Esophagus (tissue), 2 donors: ENCODE data around the gene TIMM17A. TPM values are rescaled to one million over a fixed set of nuclear protein-coding genes. Genes with fewer than 3 reads are reported as not detected.

Experiments used
- H3K27ac ChIP-seq, 2 donors: one replicate each; pipeline ENCODE4 v1.5.1; 2013; ENCODE audit warnings: low read depth in 2 of 2, mild to moderate bottlenecking in 2 of 2, inconsistent platforms in 1 of 2, low read length in 1 of 2, moderate library complexity in 1 of 2
- H3K27me3 ChIP-seq, 2 donors: one replicate each; pipeline ENCODE4 v1.6.1; 2013; ENCODE audit warnings: low read length in 2 of 2, control low read depth in 1 of 2, mild to moderate bottlenecking in 1 of 2; ENCODE audit not compliant: insufficient read depth in 2 of 2, control insufficient read depth in 1 of 2
- H3K36me3 ChIP-seq, 2 donors: one replicate each; pipeline ENCODE4 v1.6.1; 2013; ENCODE audit warnings: low read length in 1 of 2; ENCODE audit not compliant: control insufficient read depth in 2 of 2, insufficient read depth in 2 of 2
- H3K4me1 ChIP-seq, 2 donors: one replicate each; pipeline ENCODE4 v1.6.1; 2013; ENCODE audit warnings: low read length in 1 of 2; ENCODE audit not compliant: control insufficient read depth in 2 of 2, insufficient read depth in 2 of 2
- H3K4me3 ChIP-seq, 2 donors: one replicate each; pipeline ENCODE4 v1.5.1; 2013; ENCODE audit warnings: low read length in 2 of 2, mild to moderate bottlenecking in 2 of 2, low read depth in 1 of 2, moderate library complexity in 1 of 2
- H3K9me3 ChIP-seq, 2 donors: one replicate each; pipeline ENCODE4 v1.6.1; 2013; ENCODE audit warnings: mild to moderate bottlenecking in 2 of 2, low read depth in 1 of 2, low read length in 1 of 2, moderate library complexity in 1 of 2; ENCODE audit not compliant: control insufficient read depth in 2 of 2, insufficient read depth in 1 of 2
- WGBS, 2 donors: extraction: QIAGEN DNeasy Blood & Tissue Kit; methylation state at CpG; one replicate each; pipeline ENCODE4 v1.1.7; 2013; 5-methylcytosine and 5-hydroxymethylcytosine counted together
- polyA plus RNA-seq, 2 donors: library from polyadenylated mRNA; stranded (reverse); fragments of 200-250 nt; gene quantifications; one replicate each; pipeline ENCODE4 v1.2.3, GENCODE V29; 2013
- donor health status: healthy with polysubstance abuse.
- donor health status: Bipolar disorder and iron deficiency.

Gene TIMM17A
- polyA plus RNA-seq, 2 donors = 21.7 to 37.4 TPM

DNA sequence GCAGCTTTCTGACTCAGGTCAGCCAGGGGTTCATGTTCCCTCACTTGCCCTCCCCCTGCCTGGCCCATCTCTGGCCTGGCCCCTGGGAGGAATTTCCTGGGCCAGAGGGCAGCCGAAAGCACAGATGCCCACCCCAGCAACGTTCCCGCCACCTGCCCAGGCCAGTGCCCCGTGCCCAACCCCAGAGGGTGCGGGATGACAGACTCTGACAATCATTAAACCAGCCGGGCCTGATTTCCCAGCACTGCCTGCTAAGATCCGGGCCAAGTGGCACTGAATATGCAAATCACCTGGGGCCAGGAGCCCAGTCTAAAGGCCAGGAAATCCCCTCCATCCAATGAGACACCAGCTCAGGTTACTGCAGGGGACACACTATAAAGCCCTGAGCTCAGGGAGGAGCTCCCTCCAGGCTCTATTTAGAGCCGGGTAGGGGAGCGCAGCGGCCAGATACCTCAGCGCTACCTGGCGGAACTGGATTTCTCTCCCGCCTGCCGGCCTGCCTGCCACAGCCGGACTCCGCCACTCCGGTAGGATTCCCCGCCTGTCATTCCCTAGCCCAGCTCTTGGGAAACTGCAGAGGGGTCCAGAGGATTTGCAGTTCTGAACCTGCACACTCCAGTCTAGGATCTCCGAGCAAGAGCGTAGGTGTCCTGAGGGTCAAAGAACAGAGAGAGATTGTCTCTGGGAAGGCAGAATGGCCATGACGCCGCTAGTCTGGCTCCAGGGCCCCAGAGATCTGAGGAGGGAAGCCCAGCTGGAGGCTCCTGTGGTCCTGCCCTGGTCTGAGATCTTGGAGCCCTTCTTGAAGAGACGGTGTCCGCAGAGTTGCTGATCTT, 55.1 kb downstream of the TIMM17A start, which contains the start of gene ELF3:
TSS of gene ELF3 (plus strand) at position 408 of the 836 bp plus-strand sequence. CDS start 550 bp downstream, outside the sequence.
- H3K27me3 ChIP-seq = no peaks in the 10 kb centered on the region
- peak within 1 kb of the TSS; percentile 92 to 96 for H3K27ac ChIP-seq
- H3K36me3 ChIP-seq = peaks cover 5 to 37% of the 10 kb centered on the region in 2 donors
- peak within 1 kb of the TSS; percentile 65 to 76 for H3K4me3 ChIP-seq
- peaks cover 0 to 12% of the 10 kb centered on the region in 2 donors for H3K4me1 ChIP-seq
- H3K9me3 ChIP-seq = no peaks in the 10 kb centered on the region
- 43 to 47% methylated on average over 24 of the region's 24 CpGs for WGBS, 2 donors

DNA sequence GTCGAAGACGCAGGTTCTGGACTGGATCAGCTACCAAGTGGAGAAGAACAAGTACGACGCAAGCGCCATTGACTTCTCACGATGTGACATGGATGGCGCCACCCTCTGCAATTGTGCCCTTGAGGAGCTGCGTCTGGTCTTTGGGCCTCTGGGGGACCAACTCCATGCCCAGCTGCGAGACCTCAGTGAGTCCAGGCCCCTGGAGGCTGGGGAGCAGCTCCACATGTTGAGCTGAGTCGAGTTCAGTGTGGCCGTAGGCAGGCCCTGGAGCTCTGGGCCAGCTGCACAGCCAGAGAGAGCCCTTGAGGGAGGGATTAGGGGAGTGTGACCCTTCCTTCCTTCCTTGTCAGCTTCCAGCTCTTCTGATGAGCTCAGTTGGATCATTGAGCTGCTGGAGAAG, 56.7 kb downstream of the TIMM17A start:
- Histone ChIP-seq H3K4me3 (peak overlapping the region; percentile 65 to 76), H3K27ac (peak overlapping the region; percentile 80 to 92), H3K27me3 (no peaks in the 10 kb centered on the region), H3K36me3 (peaks cover 8 to 37% of the 10 kb centered on the region in 2 donors), H3K9me3 (no peaks in the 10 kb centered on the region), H3K4me1 (peaks cover 0 to 12% of the 10 kb centered on the region in 2 donors)
- WGBS, 2 donors = 70 to 82% methylated on average over 11 of the region's 11 CpGs

DNA sequence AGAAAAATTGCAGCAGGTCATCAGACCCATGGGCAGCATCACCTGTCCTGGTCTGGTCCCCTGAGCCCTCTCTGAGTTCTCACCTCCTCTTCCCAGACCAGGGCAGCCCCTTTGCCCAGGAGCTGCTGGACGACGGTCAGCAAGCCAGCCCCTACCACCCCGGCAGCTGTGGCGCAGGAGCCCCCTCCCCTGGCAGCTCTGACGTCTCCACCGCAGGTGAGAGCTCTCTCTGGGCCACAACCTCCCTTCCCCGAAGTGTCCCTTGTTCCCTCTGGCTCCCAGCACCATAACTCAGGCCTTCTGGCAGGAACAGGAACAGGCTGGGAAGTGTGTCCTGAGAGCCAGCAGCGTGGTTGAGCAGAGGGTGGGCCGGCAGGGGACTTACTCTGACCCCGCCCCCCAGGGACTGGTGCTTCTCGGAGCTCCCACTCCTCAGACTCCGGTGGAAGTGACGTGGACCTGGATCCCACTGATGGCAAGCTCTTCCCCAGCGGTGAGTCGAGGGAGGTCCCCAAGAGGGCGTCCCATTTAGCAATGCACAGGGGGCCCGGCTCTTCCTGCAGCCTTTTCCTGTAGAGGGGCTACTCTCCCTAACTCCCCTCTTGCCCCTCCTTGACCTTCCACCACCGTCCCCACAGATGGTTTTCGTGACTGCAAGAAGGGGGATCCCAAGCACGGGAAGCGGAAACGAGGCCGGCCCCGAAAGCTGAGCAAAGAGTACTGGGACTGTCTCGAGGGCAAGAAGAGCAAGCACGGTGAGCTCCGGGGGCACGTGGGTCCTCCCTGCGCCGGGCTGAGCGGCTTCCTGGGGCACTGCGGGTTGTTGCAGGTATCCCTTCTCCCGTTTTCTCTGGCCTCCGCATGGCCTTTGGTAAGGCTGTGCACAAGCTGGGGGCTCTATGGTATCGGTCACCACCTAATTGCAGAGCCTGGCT, 57.5 kb downstream of the TIMM17A start:
- Histone ChIP-seq H3K9me3 (no peaks in the 10 kb centered on the region), H3K4me3 (peak overlapping the region; percentile 65 to 76), H3K27me3 (no peaks in the 10 kb centered on the region), H3K27ac (peak overlapping the region; percentile 80 to 92), H3K36me3 (peaks cover 8 to 37% of the 10 kb centered on the region in 2 donors), H3K4me1 (peaks cover 0 to 14% of the 10 kb centered on the region in 2 donors)
- WGBS, 2 donors = 64 to 74% methylated on average over 35 of the region's 35 CpGs

DNA sequence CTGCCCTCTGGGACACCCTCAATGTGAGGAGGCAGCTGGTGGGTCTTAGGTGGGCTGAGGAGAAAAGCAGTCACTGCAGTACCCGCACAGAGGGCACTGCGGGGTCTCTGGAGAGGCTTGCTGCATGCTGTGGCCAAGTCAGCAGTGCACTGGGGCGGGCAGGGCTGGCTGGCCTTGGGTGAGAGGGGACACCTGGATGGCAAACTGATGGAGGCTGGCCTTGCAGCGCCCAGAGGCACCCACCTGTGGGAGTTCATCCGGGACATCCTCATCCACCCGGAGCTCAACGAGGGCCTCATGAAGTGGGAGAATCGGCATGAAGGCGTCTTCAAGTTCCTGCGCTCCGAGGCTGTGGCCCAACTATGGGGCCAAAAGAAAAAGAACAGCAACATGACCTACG, 58.3 kb downstream of the TIMM17A start:
- 80 to 90% methylated on average over 12 of the region's 12 CpGs for WGBS, 2 donors
- Histone ChIP-seq H3K9me3 (no peaks in the 10 kb centered on the region), H3K4me3 (peak overlapping the region; percentile 65 to 76), H3K4me1 (peaks cover 4 to 18% of the 10 kb centered on the region in 2 donors), H3K36me3 (peaks cover 8 to 37% of the 10 kb centered on the region in 2 donors), H3K27me3 (no peaks in the 10 kb centered on the region), H3K27ac (peak overlapping the region; percentile 49 to 53)

GRCh38 chr1:202014060-202014459, 58.8 kb downstream of the TIMM17A start:
- Histone ChIP-seq H3K4me3 (peak overlapping the region; percentile 65 to 76), H3K9me3 (no peaks in the 10 kb centered on the region), H3K27me3 (no peaks in the 10 kb centered on the region), H3K36me3 (peaks cover 8 to 37% of the 10 kb centered on the region in 2 donors), H3K4me1 (peaks cover 4 to 21% of the 10 kb centered on the region in 2 donors), H3K27ac (peak overlapping the region; percentile 49 to 53)
- 81 to 89% methylated on average over 6 of the region's 6 CpGs for WGBS, 2 donors

GRCh38 chr1:202014915-202015661, 59.8 kb downstream of the TIMM17A start:
- peaks cover 8 to 37% of the 10 kb centered on the region in 2 donors for H3K36me3 ChIP-seq
- WGBS, 2 donors = 59 to 62% methylated on average over 17 of the region's 17 CpGs
- peaks cover 4 to 20% of the 10 kb centered on the region in 2 donors for H3K4me1 ChIP-seq
- H3K9me3 ChIP-seq = no peaks in the 10 kb centered on the region
- no peaks in the 10 kb centered on the region for H3K27me3 ChIP-seq
- H3K27ac ChIP-seq = peak overlapping the region; percentile 68 to 70
- peak overlapping the region; percentile 19 to 37 for H3K4me3 ChIP-seq

DNA sequence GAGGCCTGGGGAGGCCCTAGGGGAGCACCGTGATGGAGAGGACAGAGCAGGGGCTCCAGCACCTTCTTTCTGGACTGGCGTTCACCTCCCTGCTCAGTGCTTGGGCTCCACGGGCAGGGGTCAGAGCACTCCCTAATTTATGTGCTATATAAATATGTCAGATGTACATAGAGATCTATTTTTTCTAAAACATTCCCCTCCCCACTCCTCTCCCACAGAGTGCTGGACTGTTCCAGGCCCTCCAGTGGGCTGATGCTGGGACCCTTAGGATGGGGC, 60.3 kb downstream of the TIMM17A start:
- H3K9me3 ChIP-seq = no peaks in the 10 kb centered on the region
- peaks cover 4 to 19% of the 10 kb centered on the region in 2 donors for H3K4me1 ChIP-seq
- 64 to 70% methylated on average over 3 of the region's 3 CpGs for WGBS, 2 donors
- peaks cover 8 to 37% of the 10 kb centered on the region in 2 donors for H3K36me3 ChIP-seq
- H3K4me3 ChIP-seq = peak overlapping the region; percentile 18 to 37
- peak overlapping the region; percentile 68 to 70 for H3K27ac ChIP-seq
- no peaks in the 10 kb centered on the region for H3K27me3 ChIP-seq

GRCh38 chr1:202016022-202016810, 60.9 kb downstream of the TIMM17A start:
- Histone ChIP-seq H3K36me3 (peaks cover 8 to 36% of the 10 kb centered on the region in 2 donors), H3K27me3 (no peaks in the 10 kb centered on the region), H3K9me3 (no peaks in the 10 kb centered on the region), H3K27ac (peak overlapping the region; percentile 34 to 70), H3K4me3 (peak overlapping the region in 1 of 2 donors; percentile 37), H3K4me1 (peaks cover 4 to 19% of the 10 kb centered on the region in 2 donors)
- WGBS, 2 donors = 69 to 75% methylated on average over 9 of the region's 9 CpGs
